GM10847 (cell line): Measurements from ENCODE around the gene GRM8.

Source experiments
- POLR2A ChIP-seq: IDR thresholded peaks from 2 replicates; pipeline ENCODE4 v1.6.1; 2011; ENCODE audit not compliant: insufficient read length; ENCODE audit errors: extremely low read depth

GRM8 gene

DNA sequence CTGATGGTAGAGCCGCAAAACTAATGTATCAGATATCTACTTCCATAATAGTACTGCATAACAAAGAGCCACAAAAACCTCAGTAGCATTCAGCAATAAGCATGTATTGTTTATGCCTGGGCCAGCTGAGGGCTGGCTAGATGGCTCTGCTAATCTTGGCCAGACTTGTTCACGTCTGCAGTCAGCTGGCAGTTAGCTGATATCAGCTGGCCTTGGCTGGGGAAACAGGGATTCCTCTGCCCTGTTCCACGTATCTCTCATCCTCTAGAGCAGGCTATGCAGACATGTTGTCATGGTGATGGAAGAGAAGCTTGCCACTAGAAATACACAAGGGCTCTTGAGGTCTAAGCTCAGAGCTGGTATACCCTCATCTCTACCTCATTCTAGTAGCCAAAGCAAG, 62.9 kb downstream of the GRM8 start:
- TF ChIP-seq POLR2A: no peak

DNA sequence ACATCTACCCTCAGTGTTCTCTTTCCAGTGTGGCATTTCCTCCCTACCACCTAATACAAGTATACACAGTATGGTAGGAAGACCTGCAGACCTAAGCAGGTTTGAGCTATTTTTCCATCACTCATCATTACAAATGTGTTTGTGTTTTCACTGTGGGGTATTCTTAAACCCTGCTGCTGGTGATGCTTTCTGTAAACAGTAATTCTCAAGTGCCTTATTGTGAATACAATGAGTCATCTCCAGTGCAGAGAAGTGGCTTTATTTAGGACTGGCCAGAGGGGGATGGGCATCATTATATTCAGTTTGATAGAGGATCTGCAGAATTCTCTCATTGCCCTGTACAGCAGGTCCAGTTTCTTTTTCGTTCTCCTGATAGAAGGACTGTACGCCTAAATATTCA, 63.7 kb downstream of the GRM8 start:
- no peak for TF ChIP-seq POLR2A

DNA sequence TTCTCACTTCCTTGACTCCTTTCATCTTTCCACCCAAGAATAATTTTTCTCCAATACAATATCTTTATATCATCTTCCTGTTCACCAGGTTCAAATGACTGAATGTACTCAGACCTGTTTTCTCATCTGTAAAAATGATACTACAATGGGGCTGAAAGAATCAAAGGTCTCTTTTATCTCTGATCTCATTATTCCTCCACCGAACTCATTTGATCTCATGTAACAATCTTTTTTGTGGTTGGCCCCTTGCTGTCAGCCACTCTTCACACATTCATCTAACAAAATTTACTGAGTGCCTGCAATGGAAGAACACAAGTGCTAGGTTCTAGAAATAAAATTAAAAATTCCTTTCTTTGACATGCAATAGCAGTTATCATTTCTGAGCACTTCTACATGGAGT, 65.0 kb downstream of the GRM8 start:
- no peak for TF ChIP-seq POLR2A

DNA sequence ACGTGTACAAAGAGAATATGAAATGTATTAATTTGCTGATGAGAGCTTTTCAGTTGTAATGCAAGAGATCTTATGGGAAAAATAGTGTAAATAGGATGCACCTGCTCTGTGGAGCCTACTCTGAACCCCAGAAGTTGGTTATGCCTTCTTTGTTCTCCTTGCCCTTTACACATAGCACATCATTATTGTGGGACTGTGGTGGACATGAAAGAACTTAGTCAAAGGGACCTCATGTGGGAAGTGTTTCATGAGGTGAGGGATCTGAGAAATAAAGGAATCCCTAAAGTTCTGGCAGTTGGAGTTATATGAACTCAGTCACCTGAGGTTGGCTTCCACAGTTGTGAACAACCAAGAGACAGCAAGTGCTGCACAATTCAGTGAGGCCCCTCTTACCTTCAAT, 66.1 kb downstream of the GRM8 start:
- TF ChIP-seq POLR2A: no peak

DNA sequence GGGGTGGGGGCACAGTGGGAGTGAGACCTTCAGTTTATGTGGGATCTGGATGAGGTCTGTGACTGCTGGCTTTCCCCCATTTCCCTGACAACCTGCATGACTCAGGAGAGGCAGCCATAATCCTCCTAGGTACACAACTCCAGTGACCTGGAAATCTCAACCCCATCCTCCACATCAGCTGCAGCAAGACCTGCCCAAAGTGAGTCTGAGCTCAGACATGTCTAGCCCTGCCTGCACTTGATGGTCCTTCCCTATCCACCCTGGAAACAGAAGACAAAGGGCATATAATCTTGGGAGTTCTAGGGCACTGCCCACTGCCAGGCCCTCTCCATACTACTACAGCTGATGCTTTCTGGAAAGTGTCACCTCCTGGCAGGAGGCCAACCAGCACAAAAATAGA, 75.6 kb downstream of the GRM8 start:
- TF ChIP-seq POLR2A: no peak

DNA sequence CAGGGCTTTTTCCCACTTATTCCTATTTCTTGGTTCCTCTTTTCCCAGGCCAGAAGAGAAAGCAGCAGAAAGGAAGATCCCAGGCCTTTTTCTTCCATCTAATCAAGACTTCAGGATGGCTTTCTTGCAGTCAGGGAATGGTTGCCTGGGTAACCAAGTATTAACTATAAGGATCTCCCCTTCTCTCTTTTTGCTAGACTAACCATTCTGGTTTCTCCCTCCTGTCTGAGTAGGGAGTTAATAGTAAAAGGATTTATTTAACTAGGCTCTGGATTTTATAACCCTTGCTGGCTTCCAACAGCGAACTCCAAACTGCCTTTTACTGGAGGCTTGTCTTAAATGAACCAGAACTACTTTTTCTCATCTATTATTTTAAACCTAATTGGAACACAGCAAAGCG, 90.4 kb downstream of the GRM8 start:
- TF ChIP-seq POLR2A: no peak

DNA sequence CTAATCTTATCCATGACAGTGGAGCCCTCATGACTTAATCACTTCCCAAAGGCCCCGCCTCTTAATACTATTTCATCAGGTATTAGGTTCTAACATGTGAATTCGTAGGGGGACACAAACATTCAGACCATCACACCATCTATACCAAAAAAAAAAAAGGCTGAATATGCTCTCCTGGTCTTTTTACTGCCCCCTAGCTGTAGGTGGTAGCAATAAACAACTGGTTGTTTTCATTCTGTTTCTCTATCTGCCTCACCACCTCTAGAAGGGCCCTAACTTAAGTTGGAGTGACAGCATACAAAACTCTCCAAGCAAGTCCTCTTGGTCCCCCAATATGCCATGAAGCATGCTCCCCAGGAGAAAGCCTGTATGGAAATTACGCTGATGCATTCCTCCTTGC, 94.1 kb downstream of the GRM8 start:
- TF ChIP-seq POLR2A: no peak

DNA sequence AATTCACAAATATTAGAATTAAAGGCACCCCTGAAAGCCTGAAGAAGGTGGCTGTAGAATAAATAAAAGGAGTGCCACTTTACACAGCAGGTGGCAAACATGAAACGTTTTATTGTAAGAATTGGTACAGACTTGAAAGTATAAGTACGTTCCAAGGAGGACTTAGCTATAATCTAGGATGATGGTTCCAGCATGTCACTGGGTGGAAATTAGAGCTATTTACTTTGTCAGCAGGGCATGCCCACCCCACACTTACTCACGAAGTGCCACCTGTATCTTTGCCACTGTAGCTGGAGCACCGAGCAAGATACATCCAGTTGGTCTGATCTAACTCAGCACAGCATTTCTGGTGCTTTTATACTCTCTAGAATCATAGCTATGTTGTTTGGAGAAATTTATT, 97.8 kb downstream of the GRM8 start:
- TF ChIP-seq POLR2A: no peak

DNA sequence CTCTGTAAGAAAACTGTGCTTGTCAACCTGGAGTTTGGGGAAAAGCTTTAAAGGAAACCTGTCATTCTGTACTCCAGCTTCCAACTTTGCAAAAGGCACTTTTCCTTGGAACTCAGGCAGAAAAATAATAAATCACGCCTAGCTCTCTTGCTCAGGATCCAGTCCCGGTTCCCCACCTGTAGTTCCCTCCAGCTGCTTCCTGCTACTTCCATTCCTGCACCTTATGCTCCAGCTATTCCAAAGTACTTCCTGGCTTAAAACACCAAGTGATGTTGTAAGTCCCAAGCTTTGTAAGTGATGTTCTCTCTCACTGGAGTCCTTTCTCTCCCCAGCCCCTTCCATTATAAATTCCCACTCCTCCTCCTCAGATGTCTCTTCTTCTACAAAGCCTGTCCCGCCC, 98.6 kb downstream of the GRM8 start:
- no peak for TF ChIP-seq POLR2A

DNA sequence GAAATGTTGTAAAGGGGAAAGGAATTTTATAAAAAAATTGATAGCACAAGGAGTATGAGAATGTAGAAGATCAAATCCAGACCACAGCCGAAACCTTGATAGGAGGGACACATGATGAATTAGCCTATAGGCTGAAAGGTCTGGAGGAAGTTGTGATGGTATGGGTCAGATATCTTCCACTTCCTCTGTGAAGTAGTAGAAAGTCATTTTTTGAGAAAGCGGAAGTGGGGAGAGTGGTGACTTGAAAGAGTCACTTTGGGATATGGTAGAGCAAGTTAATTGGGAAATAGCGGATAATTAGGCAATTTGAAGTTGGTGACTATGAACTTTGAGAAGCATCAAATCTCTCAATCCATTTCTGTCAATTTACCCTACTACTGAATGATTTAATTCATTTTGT, 99.4 kb downstream of the GRM8 start:
- no peak for TF ChIP-seq POLR2A

DNA sequence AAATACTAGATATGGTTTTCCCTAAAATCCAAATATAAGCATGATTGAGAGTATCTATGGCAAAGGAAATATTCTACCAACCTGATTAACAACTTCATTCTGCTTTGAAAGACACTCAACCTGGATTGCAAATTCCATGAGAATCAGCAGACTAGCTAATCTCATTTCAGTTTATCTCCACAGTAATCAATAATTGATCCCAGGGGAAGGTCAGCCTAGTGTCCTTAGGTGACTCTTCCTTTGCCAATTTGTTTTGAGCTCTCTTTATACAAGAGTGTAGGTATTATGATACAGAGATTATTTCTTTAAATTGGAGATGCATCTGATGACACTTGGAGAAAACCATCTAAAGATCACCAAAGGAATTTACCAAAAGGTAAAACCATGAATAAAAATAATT, 100.3 kb downstream of the GRM8 start:
- TF ChIP-seq POLR2A: no peak

DNA sequence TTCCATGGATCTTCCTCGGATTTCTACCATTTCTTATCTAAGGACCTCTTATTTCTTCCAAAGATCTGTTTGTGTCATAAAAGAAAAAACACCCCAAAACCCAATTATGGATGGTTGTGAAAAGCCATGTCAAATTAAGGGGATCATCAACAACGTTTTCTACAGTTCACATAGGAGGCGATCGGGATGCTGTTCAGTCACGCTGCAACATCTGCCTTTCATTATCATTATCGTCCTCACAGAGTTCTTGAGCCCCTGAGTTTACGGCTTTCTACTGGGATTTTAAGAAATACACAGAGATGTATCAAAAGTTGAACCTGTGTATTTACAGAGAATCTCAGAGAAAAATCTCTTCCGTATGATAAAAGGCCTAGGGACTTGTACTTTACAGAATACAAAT, 101.4 kb downstream of the GRM8 start:
- no peak for TF ChIP-seq POLR2A

DNA sequence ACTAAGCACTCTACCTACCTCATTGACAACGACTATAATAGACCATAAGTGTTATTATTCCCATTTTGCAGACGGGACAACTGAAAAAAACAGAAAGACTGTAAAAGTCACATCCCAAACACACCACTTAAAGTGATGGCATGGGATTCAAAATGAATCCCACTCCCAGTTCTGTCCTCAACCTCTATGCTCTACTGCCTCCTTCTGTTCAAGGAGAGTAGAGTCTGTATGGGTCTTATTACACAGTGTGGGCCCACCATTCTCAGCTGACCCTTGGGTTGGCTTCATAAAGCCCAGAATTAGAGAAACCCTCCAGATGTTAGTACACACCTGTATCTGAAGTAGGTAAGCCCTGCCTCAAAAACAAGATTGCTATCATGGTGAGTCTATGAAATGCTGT, 102.2 kb downstream of the GRM8 start:
- TF ChIP-seq POLR2A: no peak

DNA sequence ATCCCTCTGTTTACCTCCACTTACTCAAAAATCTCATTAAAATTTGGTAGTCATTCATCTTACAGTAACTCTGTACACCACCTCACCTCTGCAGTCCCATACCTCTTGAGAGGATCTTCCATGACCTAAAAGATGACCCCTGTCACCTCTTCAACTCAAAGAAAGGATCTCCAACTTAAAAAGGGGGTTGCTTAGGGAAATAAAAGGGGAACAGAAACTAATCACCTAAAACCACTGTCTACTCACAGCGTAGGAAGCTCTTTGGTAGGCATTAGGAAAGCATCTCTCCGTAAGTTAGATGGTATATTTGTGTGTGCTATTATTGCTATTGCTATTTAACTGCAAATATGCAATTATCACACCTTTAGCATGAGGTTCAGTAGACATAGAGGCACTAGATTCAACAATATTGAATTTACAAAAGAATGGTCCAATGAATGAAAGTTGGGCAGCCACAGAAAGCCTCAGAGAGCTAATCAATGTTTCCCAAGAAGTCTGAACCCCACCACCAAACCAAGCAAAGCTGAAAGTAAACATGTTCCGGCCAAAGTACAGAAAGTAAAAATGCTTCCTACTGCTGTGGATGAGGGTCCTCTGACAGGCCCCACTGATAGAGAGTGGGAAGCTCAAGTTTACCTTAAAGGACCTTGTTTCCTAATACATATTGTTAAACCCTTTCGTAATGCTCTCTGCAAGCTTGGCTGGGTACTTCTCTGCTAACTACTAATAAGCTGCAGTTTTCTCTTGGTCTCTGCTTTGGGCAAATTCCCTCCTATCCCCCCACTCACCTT, 105.8 kb downstream of the GRM8 start:
- TF ChIP-seq POLR2A: no peak

DNA sequence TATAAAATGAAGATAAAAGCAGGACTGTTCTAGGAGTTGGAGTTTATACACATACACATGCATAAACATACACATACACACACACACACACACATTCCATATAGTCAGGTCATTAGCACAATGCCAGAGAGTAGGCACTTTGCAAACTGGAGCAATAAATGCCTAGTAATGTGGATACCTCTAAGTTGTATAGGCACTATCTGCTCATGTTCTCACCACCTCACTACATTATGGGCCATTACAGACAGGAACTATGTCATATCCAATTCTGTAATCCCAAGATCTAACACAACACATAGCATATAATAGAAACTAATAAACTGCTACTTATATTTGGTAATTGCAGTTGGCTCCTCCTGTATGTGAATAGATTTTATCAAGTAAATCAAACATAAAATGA, 115.6 kb downstream of the GRM8 start:
- no peak for TF ChIP-seq POLR2A

DNA sequence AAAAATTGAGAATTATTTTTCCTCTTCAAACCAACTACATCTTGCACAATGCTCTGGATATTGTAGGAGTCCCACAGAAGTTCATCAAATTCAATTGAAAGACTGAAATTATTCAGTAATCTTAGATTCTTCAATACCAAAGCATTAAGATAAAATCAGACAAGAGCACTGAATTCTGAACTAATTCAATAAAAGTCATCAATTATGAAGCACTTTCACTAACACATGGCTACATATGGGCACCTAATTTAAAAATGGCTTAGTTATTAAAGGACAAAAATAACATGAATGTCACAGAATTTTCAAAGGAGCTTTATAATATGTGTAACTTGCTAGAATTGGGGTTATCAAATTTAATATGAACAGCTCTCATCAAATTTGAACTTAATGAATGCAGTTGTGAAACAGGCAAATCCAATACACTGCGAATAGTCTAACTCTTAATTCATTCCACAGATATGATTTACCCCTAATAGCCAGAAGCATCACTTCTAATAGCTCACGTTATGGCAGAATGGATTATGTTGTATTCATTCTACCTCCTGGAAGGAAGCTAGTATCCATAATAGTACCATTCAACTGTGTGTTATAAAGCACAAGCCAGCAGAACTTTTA, 116.8 kb downstream of the GRM8 start:
- TF ChIP-seq POLR2A: no peak

DNA sequence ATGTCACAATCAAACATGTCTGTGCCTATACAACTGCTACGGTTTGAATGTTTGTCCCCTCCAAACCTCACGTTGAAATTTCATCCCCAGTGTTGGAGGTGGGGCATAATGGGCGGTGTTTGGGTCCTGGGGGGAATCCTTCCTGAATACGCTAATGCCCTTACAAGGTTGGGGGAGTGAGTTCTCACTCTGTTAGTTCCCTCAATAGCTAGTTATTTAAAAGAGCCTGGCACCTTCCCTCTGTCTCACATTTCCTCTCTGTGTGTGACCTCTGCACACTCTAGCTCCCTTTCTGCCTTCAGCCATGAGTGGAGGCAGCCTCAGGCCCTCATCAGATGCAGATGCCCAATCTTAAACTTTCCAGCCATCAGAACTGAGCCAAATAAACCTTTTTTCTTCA, 129.5 kb downstream of the GRM8 start:
- no peak for TF ChIP-seq POLR2A
